ENCODE results near the gene MTCH1. TPM values are rescaled to one million over a fixed set of nuclear protein-coding genes. Genes with fewer than 3 reads are reported as not detected.

The MTCH1 gene
- total and polyA plus RNA-seq, 2 donors (not counting 1 experiment from before 2014, with no cell fraction given), result 91.7 to 150 TPM

- Histone ChIP-seq H3K9me3 (ENCODE audit: control extremely low read depth in 1 of 3, control insufficient read depth in 2 of 3, insufficient read depth in 1 of 3, low read length in 2 of 3) (no peaks in the 10 kb centered on the region), H3K4me1 (ENCODE audit: control insufficient read depth in 2 of 2, insufficient read depth in 2 of 2, low read length in 2 of 2) (no peaks in the 10 kb centered on the region), H2AFZ (ENCODE audit: insufficient read depth, low read depth, low read length, poor library complexity, severe bottlenecking) (no peak overlapping the region), H3K27me3 (replicated peaks in 1 of 4; ENCODE audit: control extremely low read depth in 1 of 4, control insufficient read depth in 3 of 4, insufficient read depth in 4 of 4, low read length in 3 of 4) (no peaks in the 10 kb centered on the region), H3K27ac (ENCODE audit: low read length in 2 of 2) (no peak overlapping the region), H3K4me3 (ENCODE audit: control extremely low read depth in 1 of 5, extremely low read depth in 1 of 5, insufficient read depth in 1 of 5, low read depth in 2 of 5, low read length in 4 of 5) (no peak overlapping the region), H3K79me2 (ENCODE audit: control insufficient read depth, insufficient read depth, low read length) (peaks cover 36% of the 10 kb centered on the region), H3K4me2 (replicated peaks; ENCODE audit: low read depth, low read length, poor library complexity, severe bottlenecking) (no peak overlapping the region), H3K36me3 (replicated peaks in 1 of 2; ENCODE audit: control extremely low read depth in 1 of 2, control insufficient read depth in 1 of 2, extremely low read depth in 1 of 2, insufficient read depth in 2 of 2, low read length in 1 of 2) (peaks cover 2 to 87% of the 10 kb centered on the region in 2 experiments), H4K20me1 (ENCODE audit: control insufficient read depth, insufficient read depth, low read length, poor library complexity, severe bottlenecking) (peaks cover 63% of the 10 kb centered on the region), H3K9ac (ENCODE audit: low read length) (no peak overlapping the region)
- ChIA-PET CTCF (interaction anchor here (0.6 to 9.7 kb wide), 10 partner anchors 23 to 444 kb away, joined by 3 to 223 read pairs (median 7); no protein-coding TSS in a partner anchor), POLR2A (interaction anchor here (0.5 kb wide), 1 partner anchor 23 kb away, joined by 3 read pairs; no protein-coding TSS in a partner anchor)
- no peak for ATAC-seq (ENCODE audit: low read depth)
- Mint-ChIP-seq H3K9me3 (ENCODE audit: insufficient read depth) (no peaks in the 10 kb centered on the region), H3K27me3 (no peaks in the 10 kb centered on the region), H3K27ac (no peak overlapping the region), H3K4me1 (peaks cover 27% of the 10 kb centered on the region), H3K4me3 (no peak overlapping the region)
- 95% methylated on average over 4 of the region's 7 CpGs for WGBS (ENCODE audit: insufficient coverage)
- TF ChIP-seq CTCF (IDR thresholded peaks at IDR 0.05) (no peak), EZH2 (IDR thresholded peaks at IDR 0.05; ENCODE audit: borderline replicate concordance, insufficient read depth, low read depth, low read length, poor library complexity, severe bottlenecking) (no peak)
- DNase-seq, result no peak
- intact Hi-C loops (cut with micrococcal nuclease), result no loop called here
Measured at GRCh38 chr6:36976509-36976908, 9.5 kb downstream of the MTCH1 start.

- Histone ChIP-seq H3K4me3 (ENCODE audit: control extremely low read depth in 1 of 5, extremely low read depth in 1 of 5, insufficient read depth in 1 of 5, low read depth in 2 of 5, low read length in 4 of 5) (no peak overlapping the region), H3K4me2 (replicated peaks; ENCODE audit: low read depth, low read length, poor library complexity, severe bottlenecking) (no peak overlapping the region), H3K27ac (ENCODE audit: low read length in 2 of 2) (no peak overlapping the region), H3K9me3 (ENCODE audit: control extremely low read depth in 1 of 3, control insufficient read depth in 2 of 3, insufficient read depth in 1 of 3, low read length in 2 of 3) (no peaks in the 10 kb centered on the region), H4K20me1 (ENCODE audit: control insufficient read depth, insufficient read depth, low read length, poor library complexity, severe bottlenecking) (peaks cover 57% of the 10 kb centered on the region), H3K36me3 (replicated peaks in 1 of 2; ENCODE audit: control extremely low read depth in 1 of 2, control insufficient read depth in 1 of 2, extremely low read depth in 1 of 2, insufficient read depth in 2 of 2, low read length in 1 of 2) (peaks cover 2 to 90% of the 10 kb centered on the region in 2 experiments), H3K79me2 (ENCODE audit: control insufficient read depth, insufficient read depth, low read length) (peaks cover 31% of the 10 kb centered on the region), H3K27me3 (replicated peaks in 1 of 4; ENCODE audit: control extremely low read depth in 1 of 4, control insufficient read depth in 3 of 4, insufficient read depth in 4 of 4, low read length in 3 of 4) (no peaks in the 10 kb centered on the region), H2AFZ (ENCODE audit: insufficient read depth, low read depth, low read length, poor library complexity, severe bottlenecking) (no peak overlapping the region), H3K4me1 (ENCODE audit: control insufficient read depth in 2 of 2, insufficient read depth in 2 of 2, low read length in 2 of 2) (no peaks in the 10 kb centered on the region), H3K9ac (ENCODE audit: low read length) (no peak overlapping the region)
- Mint-ChIP-seq H3K9me3 (ENCODE audit: insufficient read depth) (no peaks in the 10 kb centered on the region), H3K4me3 (no peak overlapping the region), H3K27ac (no peak overlapping the region), H3K27me3 (no peaks in the 10 kb centered on the region), H3K4me1 (peaks cover 23% of the 10 kb centered on the region)
- WGBS (ENCODE audit: insufficient coverage), result 100% methylated on average over 1 of the region's 4 CpGs
- POLR2A ChIA-PET, result no interaction called here
- DNase-seq (no peak), ATAC-seq (ENCODE audit: low read depth) (no peak)
- TF ChIP-seq EZH2 (IDR thresholded peaks at IDR 0.05; ENCODE audit: borderline replicate concordance, insufficient read depth, low read depth, low read length, poor library complexity, severe bottlenecking), result no peak
- TF ChIP-seq CTCF (IDR thresholded peaks at IDR 0.05), result no peak
- intact Hi-C loops (cut with micrococcal nuclease), result no loop called here
- CTCF ChIA-PET, result interaction anchor here (0.6 to 9.7 kb wide), 5 partner anchors 31 to 211 kb away, joined by 3 to 223 read pairs (median 8); no protein-coding TSS in a partner anchor
Measured at GRCh38 chr6:36976007-36976264, 10.1 kb downstream of the MTCH1 start.
